ENCODE data around the gene GNAI2. TPM values are rescaled to one million over a fixed set of nuclear protein-coding genes. Genes with fewer than 3 reads are reported as not detected.

The GNAI2 gene
- 100 to 1,000 TPM; 550 to 903 (median 902) TPM for polyA plus RNA-seq

DNA sequence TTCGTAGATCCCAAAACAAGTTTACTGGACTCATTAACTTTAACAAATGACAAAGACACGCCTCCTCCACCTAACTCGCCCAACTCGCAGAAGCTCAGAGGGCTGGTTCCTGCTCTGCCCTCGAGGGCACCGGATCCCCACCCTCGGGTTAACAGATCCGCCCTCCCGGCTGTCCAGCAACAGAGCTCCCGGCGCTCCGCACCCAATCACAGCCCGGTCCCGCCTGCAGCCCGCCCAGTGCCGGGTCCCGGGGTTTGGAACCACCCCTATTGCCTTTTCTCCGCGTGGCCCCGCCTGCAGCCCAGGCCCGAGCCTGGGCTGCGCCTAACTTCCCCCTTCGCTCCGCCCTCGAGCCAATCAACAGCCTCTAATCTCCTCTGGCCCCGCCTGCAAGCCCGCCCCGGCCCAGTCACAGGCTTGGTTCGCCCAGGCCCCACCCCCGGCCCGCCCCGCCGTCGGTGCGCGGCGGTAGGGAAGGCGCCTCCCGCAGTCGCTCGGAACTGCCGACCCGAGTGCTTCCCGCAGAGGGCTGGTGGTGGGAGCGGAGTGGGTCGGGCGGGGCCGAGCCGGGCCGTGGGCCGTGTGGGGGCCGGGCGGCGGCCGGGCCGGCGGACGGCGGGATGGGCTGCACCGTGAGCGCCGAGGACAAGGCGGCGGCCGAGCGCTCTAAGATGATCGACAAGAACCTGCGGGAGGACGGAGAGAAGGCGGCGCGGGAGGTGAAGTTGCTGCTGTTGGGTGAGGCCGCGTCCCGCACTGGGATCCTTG, at the start of gene GNAI2:
Gene GNAI2, plus strand, starts transcription at position 489 of the 768 bp plus-strand sequence. Its CDS starts 132 bp downstream, at position 621.
- H3K9me3 Mint-ChIP-seq: no peaks in the 10 kb centered on the region
- peak; percentile 99 for DNase-seq
- H3K4me3 Mint-ChIP-seq: peak within 1 kb of the TSS; percentile 96 to 99 (median 97)
- H3K27me3 Mint-ChIP-seq (ENCODE audit: low read depth in 3 of 3): peaks cover 0 to 7% (median 5%) of the 10 kb centered on the region in 3 donors
- H3K4me1 Mint-ChIP-seq: peaks cover 38 to 46% of the 10 kb centered on the region in 2 donors
- H3K36me3 Mint-ChIP-seq: no peaks in the 10 kb centered on the region
- peak within 1 kb of the TSS; percentile 91 to 96 (median 94) for H3K27ac Mint-ChIP-seq

DNA sequence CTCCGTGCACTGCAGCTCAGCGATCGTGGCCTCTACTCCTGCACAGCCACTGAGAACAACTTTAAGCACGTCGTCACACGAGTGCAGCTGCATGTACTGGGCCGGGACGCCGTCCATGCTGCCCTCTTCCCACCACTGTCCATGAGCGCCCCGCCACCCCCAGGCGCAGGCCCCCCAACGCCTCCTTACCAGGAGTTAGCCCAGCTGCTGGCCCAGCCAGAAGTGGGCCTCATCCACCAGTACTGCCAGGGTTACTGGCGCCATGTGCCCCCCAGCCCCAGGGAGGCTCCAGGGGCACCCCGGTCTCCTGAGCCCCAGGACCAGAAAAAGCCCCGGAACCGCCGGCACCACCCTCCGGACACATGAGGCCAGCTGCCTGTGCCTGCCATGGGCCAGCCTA, 48.3 kb upstream of the GNAI2 start:
- Mint-ChIP-seq H3K36me3 (no peaks in the 10 kb centered on the region), H3K4me3 (no peak overlapping the region), H3K27ac (no peak overlapping the region), H3K27me3 (ENCODE audit: low read depth in 3 of 3) (peaks cover 1 to 2% (median 2%) of the 10 kb centered on the region in 3 donors), H3K4me1 (peaks cover 0 to 2% of the 10 kb centered on the region in 2 donors), H3K9me3 (no peaks in the 10 kb centered on the region)
- DNase-seq: no peak

DNA sequence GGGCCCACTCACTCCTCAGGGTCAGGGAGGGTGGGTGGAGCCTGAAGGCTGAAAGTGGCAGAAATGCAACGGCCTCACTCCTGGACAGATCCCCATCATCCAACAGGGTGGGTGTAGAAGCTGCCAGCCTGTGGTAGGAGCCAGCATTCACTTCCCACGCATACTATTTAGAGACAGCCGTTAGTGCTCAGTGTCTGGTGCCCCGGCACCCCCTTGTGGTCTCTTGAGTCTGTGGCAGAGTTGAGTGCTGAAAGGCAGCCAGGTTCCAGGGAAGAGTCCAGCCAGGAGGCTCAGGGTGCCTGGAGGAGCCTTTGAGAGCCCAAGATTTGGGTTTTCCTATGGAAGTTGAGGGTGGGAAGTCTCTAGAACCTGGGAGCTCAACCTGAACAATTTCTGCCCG, 46.7 kb upstream of the GNAI2 start:
- Mint-ChIP-seq H3K36me3 (no peaks in the 10 kb centered on the region), H3K9me3 (no peaks in the 10 kb centered on the region)
- peak in 1 of 3 donors; percentile 18 for DNase-seq

DNA sequence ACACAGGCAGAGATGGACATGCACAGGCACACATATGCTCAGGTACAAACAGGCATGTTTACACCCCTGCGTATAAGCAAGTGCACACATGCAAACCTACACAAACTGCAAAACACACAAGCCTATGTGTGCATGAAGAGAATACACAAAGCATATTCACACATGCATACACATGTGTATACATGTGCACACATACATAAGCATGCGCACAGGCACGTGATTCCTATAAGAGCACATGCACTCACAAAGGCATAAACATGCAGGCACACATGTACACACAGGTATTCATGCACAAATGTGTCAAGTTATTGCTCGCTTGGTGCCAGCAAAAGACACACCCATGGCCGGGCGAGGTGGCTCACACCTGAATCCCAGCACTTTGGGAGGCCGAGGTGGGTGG, 46.0 kb upstream of the GNAI2 start:
- H3K27me3 Mint-ChIP-seq (ENCODE audit: low read depth in 3 of 3): peaks cover 4 to 8% (median 4%) of the 10 kb centered on the region in 3 donors
- DNase-seq: no peak
- H3K9me3 Mint-ChIP-seq: no peaks in the 10 kb centered on the region
- no peak overlapping the region for H3K27ac Mint-ChIP-seq
- no peaks in the 10 kb centered on the region for H3K36me3 Mint-ChIP-seq
- H3K4me1 Mint-ChIP-seq: peaks cover 0 to 8% of the 10 kb centered on the region in 2 donors
- no peak overlapping the region for H3K4me3 Mint-ChIP-seq

More for the DNA sequence above, 46.7 kb upstream of the GNAI2 start:
- Mint-ChIP-seq H3K27ac (no peak overlapping the region), H3K27me3 (ENCODE audit: low read depth in 3 of 3) (peaks cover 2 to 5% (median 2%) of the 10 kb centered on the region in 3 donors), H3K4me1 (peaks cover 0 to 2% of the 10 kb centered on the region in 2 donors), H3K4me3 (no peak overlapping the region)

DNA sequence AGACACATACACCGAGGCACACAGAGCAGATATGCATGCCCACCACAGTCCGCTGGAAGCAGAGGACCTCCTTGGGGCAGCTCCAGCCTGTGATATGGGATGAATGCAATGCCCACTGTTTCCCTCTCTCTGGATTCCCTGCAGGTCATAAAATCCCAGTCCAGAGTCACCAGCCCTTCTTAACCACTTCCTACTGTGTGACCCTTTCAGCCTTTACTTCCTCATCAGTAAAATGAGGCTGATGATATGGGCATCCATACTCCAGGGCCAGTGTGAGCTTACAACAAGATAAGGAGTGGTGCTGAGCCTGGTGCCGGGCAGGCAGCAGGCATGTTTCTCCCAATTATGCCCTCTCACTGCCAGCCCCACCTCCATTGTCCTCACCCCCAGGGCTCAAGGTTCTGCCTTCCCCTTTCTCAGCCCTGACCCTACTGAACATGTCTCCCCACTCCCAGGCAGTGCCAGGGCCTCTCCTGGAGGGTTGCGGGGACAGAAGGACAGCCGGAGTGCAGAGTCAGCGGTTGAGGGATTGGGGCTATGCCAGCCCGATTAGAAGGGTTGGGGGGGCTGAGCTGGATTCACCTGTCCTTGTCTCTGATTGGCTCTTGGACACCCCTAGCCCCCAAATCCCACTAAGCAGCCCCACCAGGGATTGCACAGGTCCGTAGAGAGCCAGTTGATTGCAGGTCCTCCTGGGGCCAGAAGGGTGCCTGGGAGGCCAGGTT, 44.9 kb upstream of the GNAI2 start, which contains the start of gene GNAT1:
Gene GNAT1, plus strand, starts transcription at position 675 of the 725 bp plus-strand sequence. CDS start 116 bp downstream, outside the sequence.
- Mint-ChIP-seq H3K4me1 (peaks cover 0 to 8% of the 10 kb centered on the region in 2 donors), H3K27me3 (ENCODE audit: low read depth in 3 of 3) (peaks cover 4 to 9% (median 4%) of the 10 kb centered on the region in 3 donors), H3K4me3 (no peak within 1 kb of the TSS), H3K27ac (no peak within 1 kb of the TSS), H3K36me3 (no peaks in the 10 kb centered on the region), H3K9me3 (no peaks in the 10 kb centered on the region)
- DNase-seq: no peak

DNA sequence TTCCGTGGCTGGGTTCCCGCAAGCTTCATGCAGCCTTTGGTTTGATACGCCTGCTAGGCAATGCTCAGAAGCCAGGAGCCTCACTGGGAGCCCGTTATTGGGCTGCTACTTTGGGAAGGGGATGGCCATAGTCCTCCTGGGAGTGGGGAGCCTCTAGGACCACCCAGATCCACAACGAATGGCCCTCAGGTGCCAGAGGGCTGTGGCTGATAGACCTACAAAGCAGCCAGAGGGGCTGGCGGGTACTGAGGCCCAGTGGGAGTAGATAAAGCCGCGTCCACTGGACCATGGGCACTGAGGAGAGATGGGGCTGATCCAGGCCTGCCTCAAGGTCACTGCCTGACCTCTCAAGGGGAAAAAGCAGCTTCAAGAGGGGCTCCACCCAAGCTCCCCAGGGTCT, 43.9 kb upstream of the GNAI2 start:
- no peak overlapping the region for H3K27ac Mint-ChIP-seq
- no peaks in the 10 kb centered on the region for H3K9me3 Mint-ChIP-seq
- peak in 1 of 3 donors; percentile 13 for DNase-seq
- H3K27me3 Mint-ChIP-seq (ENCODE audit: low read depth in 3 of 3): peaks cover 4 to 11% (median 4%) of the 10 kb centered on the region in 3 donors
- H3K4me3 Mint-ChIP-seq: no peak overlapping the region
- no peaks in the 10 kb centered on the region for H3K36me3 Mint-ChIP-seq
- peaks cover 0 to 8% of the 10 kb centered on the region in 2 donors for H3K4me1 Mint-ChIP-seq

DNA sequence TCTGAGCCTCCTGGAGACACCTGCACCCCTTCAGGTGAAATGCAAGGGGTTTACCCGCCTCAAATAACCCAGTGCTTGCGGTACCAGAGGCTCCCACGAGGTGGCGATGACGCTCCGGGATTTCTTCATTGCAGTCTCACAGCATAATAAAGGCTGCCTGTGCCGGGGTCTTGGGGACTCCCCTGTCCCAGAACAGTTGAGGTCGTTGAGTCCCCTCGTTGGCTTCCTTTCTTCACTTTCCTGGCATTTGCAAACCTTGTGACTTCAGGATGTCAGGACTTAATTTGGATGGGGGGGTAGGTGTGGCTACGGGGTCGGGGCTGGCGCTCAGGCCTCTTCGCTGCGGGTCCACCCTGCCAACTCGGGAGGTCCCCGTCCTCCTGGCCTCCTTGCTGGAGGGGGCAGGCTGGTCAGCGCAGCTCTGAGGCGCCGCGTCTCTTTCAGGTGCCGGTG, 43.3 kb upstream of the GNAI2 start:
- Mint-ChIP-seq H3K4me1 (peaks cover 0 to 8% of the 10 kb centered on the region in 2 donors), H3K27ac (no peak overlapping the region), H3K36me3 (no peaks in the 10 kb centered on the region), H3K4me3 (no peak overlapping the region), H3K9me3 (no peaks in the 10 kb centered on the region), H3K27me3 (ENCODE audit: low read depth in 3 of 3) (peaks cover 4 to 13% (median 8%) of the 10 kb centered on the region in 3 donors)
- peak; percentile 73 to 76 (median 74) for DNase-seq

DNA sequence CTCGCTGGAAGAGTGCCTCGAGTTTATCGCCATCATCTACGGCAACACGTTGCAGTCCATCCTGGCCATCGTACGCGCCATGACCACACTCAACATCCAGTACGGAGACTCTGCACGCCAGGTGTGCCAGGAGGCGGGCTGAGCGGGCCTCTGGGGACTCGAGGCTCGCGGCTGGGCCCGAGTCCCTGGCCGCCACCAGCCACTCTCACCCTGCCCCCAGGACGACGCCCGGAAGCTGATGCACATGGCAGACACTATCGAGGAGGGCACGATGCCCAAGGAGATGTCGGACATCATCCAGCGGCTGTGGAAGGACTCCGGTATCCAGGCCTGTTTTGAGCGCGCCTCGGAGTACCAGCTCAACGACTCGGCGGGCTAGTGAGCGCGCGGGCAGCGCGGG, 42.7 kb upstream of the GNAI2 start:
- no peaks in the 10 kb centered on the region for H3K36me3 Mint-ChIP-seq
- no peaks in the 10 kb centered on the region for H3K9me3 Mint-ChIP-seq
- H3K27ac Mint-ChIP-seq: no peak overlapping the region
- peaks cover 0 to 8% of the 10 kb centered on the region in 2 donors for H3K4me1 Mint-ChIP-seq
- DNase-seq: no peak
- peaks cover 4 to 15% (median 8%) of the 10 kb centered on the region in 3 donors for H3K27me3 Mint-ChIP-seq (ENCODE audit: low read depth in 3 of 3)
- H3K4me3 Mint-ChIP-seq: no peak overlapping the region

DNA sequence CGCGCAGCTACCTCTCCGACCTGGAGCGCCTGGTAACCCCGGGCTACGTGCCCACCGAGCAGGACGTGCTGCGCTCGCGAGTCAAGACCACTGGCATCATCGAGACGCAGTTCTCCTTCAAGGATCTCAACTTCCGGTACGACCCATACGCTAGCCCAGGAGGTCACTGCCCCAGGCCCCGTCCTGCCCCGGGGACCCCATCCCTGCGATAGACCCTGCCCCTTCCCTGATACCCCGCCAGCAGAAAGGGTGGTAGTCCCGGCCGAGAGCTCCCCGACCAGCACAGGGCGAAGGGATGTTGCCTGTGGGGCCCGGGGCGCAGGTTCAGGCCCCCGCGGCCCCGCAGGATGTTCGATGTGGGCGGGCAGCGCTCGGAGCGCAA, 42.3 kb upstream of the GNAI2 start:
- Mint-ChIP-seq H3K4me3 (no peak overlapping the region), H3K36me3 (no peaks in the 10 kb centered on the region), H3K4me1 (peaks cover 0 to 8% of the 10 kb centered on the region in 2 donors), H3K27ac (no peak overlapping the region), H3K9me3 (no peaks in the 10 kb centered on the region), H3K27me3 (ENCODE audit: low read depth in 3 of 3) (peaks cover 8 to 17% (median 8%) of the 10 kb centered on the region in 3 donors)
- no peak for DNase-seq

DNA sequence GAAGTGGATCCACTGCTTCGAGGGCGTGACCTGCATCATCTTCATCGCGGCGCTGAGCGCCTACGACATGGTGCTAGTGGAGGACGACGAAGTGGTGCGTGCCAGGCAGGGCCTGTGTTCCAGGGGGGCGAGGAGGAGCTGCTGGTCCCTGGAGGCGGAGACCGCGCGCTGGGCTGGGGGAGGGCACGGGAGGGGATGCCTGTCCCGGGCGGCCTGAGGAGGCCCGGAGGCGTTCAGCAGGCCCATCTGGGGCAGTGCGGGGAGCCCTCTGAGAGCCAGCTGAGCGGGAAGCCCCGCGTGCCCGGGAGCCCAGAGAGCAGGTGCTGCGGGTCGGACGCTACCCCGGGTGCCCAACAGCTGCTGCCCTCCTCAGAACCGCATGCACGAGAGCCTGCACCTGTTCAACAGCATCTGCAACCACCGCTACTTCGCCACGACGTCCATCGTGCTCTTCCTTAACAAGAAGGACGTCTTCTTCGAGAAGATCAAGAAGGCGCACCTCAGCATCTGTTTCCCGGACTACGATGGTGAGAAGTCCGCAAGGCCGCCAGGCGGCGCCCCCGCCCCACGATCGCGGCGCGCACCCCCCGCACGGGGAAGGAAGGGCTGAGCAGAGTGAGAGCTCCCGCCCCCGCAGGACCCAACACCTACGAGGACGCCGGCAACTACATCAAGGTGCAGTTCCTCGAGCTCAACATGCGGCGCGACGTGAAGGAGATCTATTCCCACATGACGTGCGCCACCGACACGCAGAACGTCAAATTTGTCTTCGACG, 41.7 kb upstream of the GNAI2 start:
- Mint-ChIP-seq H3K27ac (peak overlapping the region in 3 of 6 donors; percentile 45 to 71 (median 56)), H3K4me3 (peak overlapping the region; percentile 46 to 73 (median 58)), H3K9me3 (no peaks in the 10 kb centered on the region), H3K36me3 (no peaks in the 10 kb centered on the region), H3K27me3 (ENCODE audit: low read depth in 3 of 3) (peaks cover 11 to 17% (median 12%) of the 10 kb centered on the region in 3 donors), H3K4me1 (peaks cover 0 to 8% of the 10 kb centered on the region in 2 donors)
- peak; percentile 80 to 87 (median 82) for DNase-seq

DNA sequence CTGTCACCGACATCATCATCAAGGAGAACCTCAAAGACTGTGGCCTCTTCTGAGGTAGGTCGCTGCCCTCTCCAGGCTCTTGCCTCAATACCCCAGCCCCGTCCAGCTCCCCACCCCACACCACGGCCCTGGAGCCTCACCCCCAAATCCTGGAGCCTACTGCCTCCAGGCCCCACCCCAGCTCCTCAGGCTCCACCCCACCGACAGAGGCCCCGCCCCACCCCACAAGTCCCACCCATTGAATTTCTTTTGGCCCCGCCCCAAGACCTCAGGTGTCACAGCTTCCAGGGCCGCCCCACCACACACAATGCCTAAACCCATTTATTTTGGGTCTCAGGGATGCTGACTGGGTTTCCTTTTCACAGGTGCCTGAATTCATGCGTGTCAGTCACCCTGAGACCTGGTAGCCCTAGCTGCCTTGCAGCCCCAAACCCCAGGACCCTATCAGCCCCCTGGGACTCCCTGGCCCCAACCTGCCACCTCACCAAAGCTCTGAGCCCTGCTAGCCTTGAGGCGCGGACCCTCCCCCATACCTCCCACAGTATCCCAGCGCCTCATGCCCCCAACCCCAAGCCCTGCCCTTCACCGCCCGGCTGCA, 41.0 kb upstream of the GNAI2 start:
- peak overlapping the region in 2 of 6 donors; percentile 56 to 71 for H3K27ac Mint-ChIP-seq
- no peak for DNase-seq
- no peaks in the 10 kb centered on the region for H3K36me3 Mint-ChIP-seq
- peaks cover 11 to 19% (median 12%) of the 10 kb centered on the region in 3 donors for H3K27me3 Mint-ChIP-seq (ENCODE audit: low read depth in 3 of 3)
- H3K4me3 Mint-ChIP-seq: peak overlapping the region; percentile 46 to 73 (median 58)
- peaks cover 0 to 8% of the 10 kb centered on the region in 2 donors for H3K4me1 Mint-ChIP-seq
- H3K9me3 Mint-ChIP-seq: no peaks in the 10 kb centered on the region

DNA sequence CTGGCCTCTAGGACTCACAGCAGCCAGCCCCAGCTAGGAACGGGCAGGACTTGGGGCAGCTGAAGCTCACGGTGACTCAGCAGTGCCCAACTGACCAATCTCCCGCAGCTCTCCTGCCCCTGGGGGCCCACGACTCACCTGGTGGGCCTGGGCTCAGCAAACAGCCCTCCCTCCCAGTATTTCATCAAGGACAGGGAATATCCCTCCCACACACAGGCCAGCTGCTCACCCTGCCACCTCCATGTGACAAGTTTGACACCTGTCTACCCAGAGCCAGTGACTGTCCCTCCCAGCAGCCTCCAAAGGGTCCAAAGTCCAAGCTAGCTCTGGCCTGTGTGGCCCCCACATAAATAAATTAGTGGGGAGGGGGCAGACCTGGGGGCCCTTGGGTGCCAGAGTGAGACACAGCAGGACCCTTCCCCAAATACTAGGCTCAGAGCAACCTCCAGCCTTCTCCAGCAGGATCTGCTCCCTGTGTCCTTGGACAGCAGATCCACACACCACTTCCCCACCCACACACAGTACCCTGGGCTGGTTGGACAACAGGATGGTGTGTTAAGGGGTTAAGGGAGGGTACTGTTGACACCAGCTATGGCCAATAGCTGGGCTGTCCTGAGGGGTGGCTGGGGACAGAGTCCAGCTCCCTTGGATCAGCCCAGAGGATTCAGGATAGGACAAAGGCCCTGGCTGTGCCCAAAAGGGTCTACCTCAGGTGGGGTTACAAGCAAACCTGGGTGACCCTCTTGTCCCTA, 40.3 kb upstream of the GNAI2 start:
- Mint-ChIP-seq H3K27me3 (ENCODE audit: low read depth in 3 of 3) (peaks cover 11 to 20% (median 12%) of the 10 kb centered on the region in 3 donors), H3K4me1 (peaks cover 0 to 8% of the 10 kb centered on the region in 2 donors), H3K4me3 (no peak overlapping the region), H3K27ac (peak overlapping the region in 1 of 6 donors; percentile 28), H3K9me3 (no peaks in the 10 kb centered on the region), H3K36me3 (no peaks in the 10 kb centered on the region)
- no peak for DNase-seq

Data from immature natural killer cell (primary cell).